K562 (cell line): ENCODE data around the gene TMEM117. TPM values are rescaled to one million over a fixed set of nuclear protein-coding genes. Genes with fewer than 3 reads are reported as not detected.

ENCODE experiments used
- ATAC-seq: fragments of 200-7000 bp; cut with Tn5 transposase; 3 replicates; pipeline ENCODE4 v1.9.1; 2020; ENCODE audit warnings: moderate library complexity
- BruUV-seq: library from RNA; stranded (reverse); fragments of 400-500 nt; replicated peaks from 2 replicates; lab custom pipeline; 2021; lab: Mats Ljungman, UMichigan
- CTCF ChIA-PET: fragments of 300-600 bp; formaldehyde crosslinking; extraction: SDS; loops from one replicate; lab custom pipeline; 2021; ENCODE audit warnings: low intra/inter-chr PET ratio; lab: Yijun Ruan, JAX
- POLR2A ChIA-PET: fragments of 300-600, 350-650 bp; sonication (Branson Sonifier 250); formaldehyde crosslinking; extraction: SDS; loops from one replicate; lab custom pipeline; 2021; ENCODE audit warnings: antibody characterized with exemption, inconsistent platforms; lab: Yijun Ruan, JAX
- DNase-seq, 4 experiments: peaks; one replicate each; pipeline versions ENCODE4 v3.0.0 to v3.0.0-alpha.2; 2011 to 2018; ENCODE audit warnings: low spot score in 3 of 4, mixed read lengths in 3 of 4; ENCODE audit errors: extremely low read depth in 1 of 4
- FAIRE-seq: peaks from 2 replicates; lab custom pipeline; 2011; peaks lifted over from hg19 to GRCh38; lab: Jason Lieb, UNC
- H2AFZ ChIP-seq: 2 replicates; pipeline ENCODE4 v1.6.0; 2011; ENCODE audit warnings: low read depth, low read length, control low read depth, inconsistent platforms
- H3K27ac ChIP-seq: fragments of 200-600 bp; 3 replicates; pipeline ENCODE4 v1.8.0; 2011; ENCODE audit warnings: low read depth, mild to moderate bottlenecking, control low read depth, inconsistent platforms, low read length, moderate library complexity, mixed read lengths; ENCODE audit errors: extremely low read depth
- H3K27me3 ChIP-seq, 2 experiments: fragments of 300-600 bp in 1 of 2; 2 replicates in 1 of 2; 3 replicates in 1 of 2; pipeline versions ENCODE4 v1.6.0 to v1.8.0; 2011; ENCODE audit warnings: inconsistent platforms in 2 of 2, low read length in 2 of 2, mild to moderate bottlenecking in 1 of 2, mixed read lengths in 1 of 2, moderate library complexity in 1 of 2; ENCODE audit not compliant: control insufficient read depth in 2 of 2, insufficient read depth in 2 of 2
- H3K36me3 ChIP-seq: fragments of 300-600 bp; 3 replicates; pipeline ENCODE4 v1.8.0; 2011; ENCODE audit warnings: mild to moderate bottlenecking, low read length, inconsistent platforms; ENCODE audit not compliant: control insufficient read depth, insufficient read depth
- H3K4me1 ChIP-seq, 2 experiments: fragments of 200-600 bp in 1 of 2; replicated peaks in 1 of 2; 2 replicates in 1 of 2; 3 replicates in 1 of 2; pipeline versions ENCODE4 v1.5.1 to v1.8.0; 2011; ENCODE audit warnings: inconsistent platforms in 2 of 2, low read length in 2 of 2, mild to moderate bottlenecking in 1 of 2, mixed read lengths in 1 of 2, moderate library complexity in 1 of 2; ENCODE audit not compliant: control insufficient read depth in 2 of 2, insufficient read depth in 2 of 2
- H3K4me2 ChIP-seq: 2 replicates; pipeline ENCODE4 v1.6.1; 2011; ENCODE audit warnings: low read length, control low read depth, inconsistent platforms, mixed read lengths; ENCODE audit not compliant: insufficient read depth
- H3K4me3 ChIP-seq: fragments of 200-600 bp; sonication (generic), shearing (Covaris generic); 2 replicates; pipeline ENCODE4 v1.5.1; 2016; ENCODE audit warnings: control low read depth, inconsistent platforms
- H3K79me2 ChIP-seq: fragments of 200-600 bp; 3 replicates; pipeline ENCODE4 v1.8.0; 2011; ENCODE audit warnings: low read length, inconsistent platforms; ENCODE audit not compliant: control insufficient read depth, insufficient read depth
- H3K9ac ChIP-seq, 2 experiments: 2 replicates each; pipeline versions ENCODE4 v1.6.0 to v1.6.1; 2011; ENCODE audit warnings: low read depth in 2 of 2, low read length in 2 of 2, control low read depth in 1 of 2, inconsistent platforms in 1 of 2, mild to moderate bottlenecking in 1 of 2, mixed read lengths in 1 of 2; ENCODE audit not compliant: insufficient read depth in 1 of 2
- H3K9me1 ChIP-seq: one replicate; pipeline ENCODE4 v1.6.0; 2011; ENCODE audit warnings: inconsistent platforms, mild to moderate bottlenecking, low read length, moderate library complexity; ENCODE audit not compliant: control insufficient read depth, insufficient read depth
- H3K9me3 ChIP-seq: replicated peaks from 2 replicates; pipeline ENCODE4 v1.5.1; 2011; ENCODE audit warnings: low read depth, low read length, inconsistent platforms; ENCODE audit not compliant: control insufficient read depth, insufficient read depth
- H4K20me1 ChIP-seq: replicated peaks from 2 replicates; pipeline ENCODE4 v1.6.1; 2011; ENCODE audit warnings: low read length, inconsistent platforms, mixed read lengths; ENCODE audit not compliant: control insufficient read depth, insufficient read depth
- CEBPZ ChIP-seq: fragments of 150-350 bp; IDR thresholded peaks from 2 replicates; pipeline ENCODE4 v1.6.1; 2014; ENCODE audit warnings: low read depth, mild to moderate bottlenecking, low read length, borderline replicate concordance
- E2F8 ChIP-seq: fragments of 450-650 bp; IDR thresholded peaks from 2 replicates; pipeline ENCODE4 v1.7.1; 2018; ENCODE audit warnings: mild to moderate bottlenecking, low read depth; ENCODE audit not compliant: partially characterized antibody
- ILK ChIP-seq: fragments of 450-650 bp; IDR thresholded peaks from 2 replicates; pipeline ENCODE4 v1.6.1; 2016; ENCODE audit warnings: missing genetic modification characterization, low read depth, mild to moderate bottlenecking, missing compliant biosample characterization, moderate library complexity, borderline replicate concordance
- NCOA4 ChIP-seq: fragments of 450-650 bp; IDR thresholded peaks from 2 replicates; pipeline ENCODE4 v1.6.1; 2018; ENCODE audit warnings: mild to moderate bottlenecking; ENCODE audit not compliant: partially characterized antibody
- NFYB ChIP-seq: IDR thresholded peaks from 2 replicates; pipeline ENCODE4 v1.6.1; 2011; ENCODE audit warnings: mild to moderate bottlenecking, moderate library complexity; ENCODE audit not compliant: insufficient read length; ENCODE audit errors: extremely low read depth
- PHF8 ChIP-seq: fragments of 200-600 bp; sonication (generic); IDR thresholded peaks from 2 replicates; pipeline ENCODE4 v1.6.1; 2012; ENCODE audit warnings: mixed run types, mild to moderate bottlenecking, inconsistent platforms, low read length, moderate library complexity, borderline replicate concordance
- RFX1 ChIP-seq: fragments of 450-650 bp; IDR thresholded peaks from 2 replicates; pipeline ENCODE4 v1.6.1; 2016; ENCODE audit warnings: mild to moderate bottlenecking, moderate library complexity
- RNF219 ChIP-seq: fragments of 250-450 bp; sonication (Bioruptor Pico); IDR thresholded peaks from 2 replicates; pipeline ENCODE4 v1.5.0; 2022; ENCODE audit warnings: mild to moderate bottlenecking
- SRSF1 ChIP-seq: fragments of 200-400 bp; formaldehyde crosslinking; IDR thresholded peaks from 2 replicates; pipeline ENCODE4 v1.6.1; 2017; ENCODE audit warnings: mild to moderate bottlenecking, low read depth, low read length, moderate library complexity
- UBTF ChIP-seq, 2 experiments: IDR thresholded peaks; 2 replicates each; pipeline ENCODE4 v1.6.1; 2012; ENCODE audit warnings: improper control_type of control experiment in 2 of 2, low read depth in 2 of 2, low read length in 2 of 2, borderline replicate concordance in 1 of 2
- ZBTB1 ChIP-seq: sonication (generic); formaldehyde crosslinking; IDR thresholded peaks from 2 replicates; pipeline ENCODE4 v1.8.1; 2023; ENCODE audit warnings: missing genetic modification reagents, low read depth, mild to moderate bottlenecking, borderline replicate concordance
- WGBS: fragments of 100-300 bp; shearing (Covaris generic); methylation state at CpG from one replicate; pipeline ENCODE4 v1.1.6; 2016; ENCODE audit warnings: low coverage, mixed read lengths; ENCODE audit not compliant: insufficient coverage; ENCODE audit errors: missing lambda C conversion rate; 5-methylcytosine and 5-hydroxymethylcytosine counted together
- in situ Hi-C: fragments of 300-500 bp; cut with MboI; formaldehyde crosslinking; loops from 4 replicates; pipeline ENCODE4 v1.15.0; 2018; ENCODE audit warnings: inconsistent platforms, mixed read lengths
- intact Hi-C: fragments of 100-400 bp; cut with micrococcal nuclease; formaldehyde crosslinking; loops from 2 replicates; pipeline ENCODE4 v1.14.2; 2022
- polyA plus RNA-seq, 8 experiments: library from polyadenylated mRNA; depleted of rRNA in 4 of 8; stranded (reverse) in 5 of 8; unstranded in 3 of 8; fragments of >200 nt; fragmentation: Nextera tagmentation in 2 of 8; fragmentation: Illumina TruSeq in 1 of 8; extraction: Ambion mirVana in 2 of 8; extraction: Trizol in 1 of 8; gene quantifications; 2 replicates each; pipeline versions ENCODE4 v1.2.1 to v1.2.3, GENCODE V29; 2011 to 2014; ENCODE audit warnings: inconsistent platforms in 1 of 8, missing spikeins in 1 of 8
- total RNA-seq, 7 experiments: library from RNA; depleted of rRNA in 6 of 7; stranded (reverse); fragments of >200 nt in 6 of 7; fragmentation: Illumina TruSeq in 2 of 7; extraction: Trizol in 2 of 7; gene quantifications; 2 replicates each; pipeline versions ENCODE4 v1.2.1 to v1.2.3, GENCODE V29; 2011 to 2021; ENCODE audit warnings: low replicate concordance in 1 of 7

The TMEM117 gene
- total and polyA plus RNA-seq, 9 of the 15 experiments (the other 6 are each of a cell fraction or from before 2014, with no cell fraction given), result 0.31 to 2.8 (median 1.0) TPM

- in situ Hi-C loops (no loop called here), intact Hi-C loops (no loop called here)
- 0% methylated on average over 2 of the region's 2 CpGs for WGBS
- H3K27ac ChIP-seq, result no peak overlapping the region
- CTCF ChIA-PET, result no interaction called here
- FAIRE-seq, result no peak
- H2AFZ ChIP-seq, result no peak overlapping the region
- H3K4me1 ChIP-seq, result no peaks in the 10 kb centered on the region
- H3K4me2 ChIP-seq, result no peak overlapping the region
- H3K36me3 ChIP-seq, result no peaks in the 10 kb centered on the region
- DNase-seq, result no peak
- POLR2A ChIA-PET, result no interaction called here
- H4K20me1 ChIP-seq, result no peaks in the 10 kb centered on the region
- no peak for ATAC-seq
- H3K9me1 ChIP-seq, result no peaks in the 10 kb centered on the region
- H3K9me3 ChIP-seq, result no peaks in the 10 kb centered on the region
- no TSS peak for BruUV-seq
- H3K79me2 ChIP-seq, result no peaks in the 10 kb centered on the region
- no peaks in the 10 kb centered on the region for H3K27me3 ChIP-seq
- no peak overlapping the region for H3K9ac ChIP-seq
- H3K4me3 ChIP-seq, result no peak overlapping the region
- TF ChIP-seq PHF8 (no peak), CEBPZ (no peak), NFYB (no peak), ZBTB1 (CRISPR knock-in tag) (no peak), UBTF (IDR thresholded peaks at IDR 0.05; ENCODE audit: borderline replicate concordance in 1 of 2, low read depth in 2 of 2, low read length in 2 of 2) (no peak), ILK (no peak), RFX1 (no peak), E2F8 (no peak), SRSF1 (no peak), NCOA4 (no peak), RNF219 (CRISPR knock-in tag) (no peak)
These were observed 134.0 kb downstream of the TMEM117 start for GRCh38 chr12:43969882-43970281.
